HPDE6-E6E7 (cell line): ENCODE measurements around the gene CORO2B.
A peak's percentile ranks its signal among the peaks of the same experiment; 100 is the strongest.

Source experiments
- DNase-seq: peaks from one replicate; pipeline ENCODE4 v3.0.0; 2011; ENCODE audit warnings: missing footprints; ENCODE audit errors: extremely low spot score

The CORO2B gene, protein sequence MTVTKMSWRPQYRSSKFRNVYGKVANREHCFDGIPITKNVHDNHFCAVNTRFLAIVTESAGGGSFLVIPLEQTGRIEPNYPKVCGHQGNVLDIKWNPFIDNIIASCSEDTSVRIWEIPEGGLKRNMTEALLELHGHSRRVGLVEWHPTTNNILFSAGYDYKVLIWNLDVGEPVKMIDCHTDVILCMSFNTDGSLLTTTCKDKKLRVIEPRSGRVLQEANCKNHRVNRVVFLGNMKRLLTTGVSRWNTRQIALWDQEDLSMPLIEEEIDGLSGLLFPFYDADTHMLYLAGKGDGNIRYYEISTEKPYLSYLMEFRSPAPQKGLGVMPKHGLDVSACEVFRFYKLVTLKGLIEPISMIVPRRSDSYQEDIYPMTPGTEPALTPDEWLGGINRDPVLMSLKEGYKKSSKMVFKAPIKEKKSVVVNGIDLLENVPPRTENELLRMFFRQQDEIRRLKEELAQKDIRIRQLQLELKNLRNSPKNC

DNA sequence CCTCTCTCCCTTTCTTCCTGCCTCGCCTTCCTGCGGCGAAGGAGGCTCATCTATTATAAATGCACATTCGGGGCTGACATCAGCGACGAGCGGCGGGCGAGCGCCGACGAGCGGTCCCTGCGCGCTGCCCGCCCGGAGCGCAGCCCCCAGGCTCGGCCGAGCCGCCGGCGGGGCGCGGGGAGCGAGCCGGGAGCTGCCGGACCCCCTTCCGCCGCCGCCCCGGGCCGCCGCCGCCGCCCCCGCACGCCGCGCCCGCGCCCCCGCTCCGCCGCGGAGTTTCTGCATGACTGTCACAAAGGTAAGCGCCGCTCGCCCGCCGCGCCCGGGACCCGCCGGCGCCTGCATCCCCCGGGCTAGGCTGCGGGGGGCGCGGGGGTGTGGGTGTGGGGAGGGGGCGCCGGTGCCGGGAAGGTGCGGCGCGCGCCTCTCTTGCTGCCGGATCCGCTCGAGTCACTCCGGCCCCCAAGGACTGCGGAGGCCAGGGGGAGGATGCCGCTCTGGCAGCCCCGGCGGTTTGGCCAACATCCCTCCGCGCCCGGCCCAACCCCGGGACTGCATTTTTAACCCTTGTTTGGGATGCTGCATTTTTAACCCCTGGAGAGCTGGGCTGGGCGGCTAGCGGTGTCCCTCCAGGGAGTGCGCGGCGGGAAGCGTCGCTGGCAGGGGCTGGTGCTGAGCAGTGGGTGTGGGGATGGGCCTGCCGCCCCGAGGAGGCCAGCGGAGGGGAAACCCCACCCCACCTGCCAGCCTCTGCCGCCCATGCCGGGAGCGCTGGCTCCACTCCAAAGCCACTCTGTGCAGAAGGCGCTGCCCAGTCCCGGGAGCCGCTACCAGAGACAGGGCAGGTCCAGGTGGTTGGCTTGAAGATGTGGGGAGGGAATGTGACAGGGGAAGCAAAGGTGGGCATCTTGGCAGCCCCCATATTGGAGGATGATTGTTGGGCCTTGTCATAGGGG, at the start of gene CORO2B:
TSS of gene CORO2B (plus strand) at position 14 of the 956 bp plus-strand sequence. CDS start at position 284, 270 bp downstream.
- no peak for DNase-seq

DNA sequence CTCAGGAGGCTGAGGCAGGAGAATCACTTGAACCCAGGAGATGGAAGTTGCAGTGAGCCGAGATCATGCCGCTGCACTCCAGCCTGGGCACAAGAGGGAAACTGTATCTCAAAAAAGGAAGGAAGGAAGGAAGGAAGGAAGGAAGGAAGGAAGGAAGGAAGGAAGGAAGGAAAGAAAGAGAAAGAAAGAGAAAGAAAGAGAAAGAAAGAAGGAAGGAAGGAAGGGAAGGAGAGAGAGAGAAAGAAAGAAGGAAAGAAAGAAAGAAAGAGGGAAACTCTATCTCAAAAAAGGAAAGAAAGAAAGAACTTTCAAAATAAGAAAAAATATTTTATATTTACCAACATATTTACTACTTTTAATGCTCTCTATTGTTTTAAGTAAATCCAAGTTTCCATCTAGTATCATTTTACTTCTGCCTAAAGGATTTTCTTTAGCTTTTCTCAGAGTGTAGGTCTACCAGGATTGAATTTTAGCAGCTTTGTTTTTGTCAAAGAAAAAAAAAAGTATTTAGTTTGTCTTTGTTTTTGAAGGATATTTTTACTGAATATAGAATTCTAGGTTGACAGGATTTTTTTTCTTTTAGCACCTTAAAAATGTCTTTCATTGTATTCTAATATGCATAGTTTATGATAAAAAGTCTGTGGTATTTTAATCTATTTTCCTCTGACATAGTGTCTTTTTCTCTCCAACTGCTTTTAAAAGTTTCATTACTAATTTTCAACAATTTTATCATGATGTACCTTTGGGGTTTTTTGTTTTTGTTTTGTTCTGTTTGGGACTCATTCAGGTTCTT, 47.2 kb upstream of the CORO2B start:
- DNase-seq: no peak

DNA sequence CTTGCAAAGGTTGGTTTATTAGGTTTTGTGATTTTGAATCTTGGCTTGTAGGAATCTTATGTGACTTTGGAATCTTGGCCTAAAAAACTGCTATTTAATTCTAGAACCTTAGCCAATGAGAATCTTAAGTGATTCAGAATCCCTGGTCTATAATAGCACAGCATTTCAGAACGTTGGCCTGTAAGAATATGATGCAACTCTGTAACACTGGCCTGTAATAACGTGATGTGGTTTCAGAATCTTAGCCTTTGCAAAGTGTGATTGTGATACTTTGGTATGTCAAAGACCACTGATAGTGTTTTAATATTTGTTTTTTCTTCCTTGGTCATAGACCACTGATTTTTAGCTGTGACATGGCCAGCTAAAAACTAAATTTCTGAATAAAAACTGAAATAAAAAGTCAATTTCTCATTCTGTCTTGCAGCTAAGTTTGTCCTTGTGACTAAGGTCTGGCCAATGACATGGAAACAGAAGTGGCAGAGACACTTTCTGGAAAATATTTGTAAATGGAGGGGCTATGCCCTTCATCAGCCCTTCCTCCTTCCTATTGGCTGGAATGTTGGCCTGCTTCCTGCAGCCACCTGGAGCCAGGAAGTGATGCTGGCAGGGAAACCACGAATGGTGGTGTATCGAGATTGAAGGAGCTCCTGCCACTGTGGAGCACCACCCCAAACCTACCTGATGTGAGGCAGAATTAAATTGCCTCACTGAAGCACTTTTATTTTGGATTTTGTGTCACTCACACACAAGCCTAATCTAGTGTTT, 42.3 kb upstream of the CORO2B start:
- no peak for DNase-seq

DNA sequence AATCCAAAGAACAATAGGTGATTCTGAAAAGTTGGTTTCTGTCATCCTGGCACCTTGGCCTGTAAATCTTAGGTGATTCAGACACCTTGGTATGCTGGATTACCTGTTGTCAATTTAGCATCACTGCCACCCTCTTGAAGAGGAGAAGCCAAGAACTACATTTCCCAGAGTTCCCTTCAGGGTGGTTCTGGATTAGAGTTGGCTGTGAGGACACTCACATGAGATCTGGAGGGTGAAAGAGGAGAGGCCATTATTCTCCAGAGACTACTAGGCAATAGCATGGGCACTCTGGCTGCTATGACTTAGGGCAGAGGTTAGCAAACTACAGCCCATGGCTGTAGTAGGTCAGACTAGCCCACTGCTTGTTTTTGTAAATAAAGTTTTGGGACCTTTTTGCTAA, 41.7 kb upstream of the CORO2B start:
- no peak for DNase-seq

DNA sequence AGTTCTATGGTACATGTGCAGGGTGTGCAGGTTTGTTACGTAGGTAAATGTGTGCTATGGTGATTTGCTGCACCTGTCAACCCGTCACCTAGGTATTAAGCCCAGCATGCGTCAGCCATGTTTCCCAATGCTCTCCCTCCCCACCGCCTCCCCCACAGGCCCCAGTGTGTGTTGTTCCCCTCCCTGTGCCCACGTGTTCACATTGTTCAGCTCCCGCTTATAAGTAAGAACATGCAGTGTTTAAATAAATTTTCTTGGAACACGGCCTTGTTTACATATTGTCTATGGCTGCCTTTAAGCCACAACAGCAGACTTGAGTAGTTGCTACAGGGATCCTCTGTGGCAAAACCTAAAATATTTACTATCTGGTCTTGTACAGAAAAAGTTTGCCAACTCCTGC, 41.3 kb upstream of the CORO2B start:
- no peak for DNase-seq

DNA sequence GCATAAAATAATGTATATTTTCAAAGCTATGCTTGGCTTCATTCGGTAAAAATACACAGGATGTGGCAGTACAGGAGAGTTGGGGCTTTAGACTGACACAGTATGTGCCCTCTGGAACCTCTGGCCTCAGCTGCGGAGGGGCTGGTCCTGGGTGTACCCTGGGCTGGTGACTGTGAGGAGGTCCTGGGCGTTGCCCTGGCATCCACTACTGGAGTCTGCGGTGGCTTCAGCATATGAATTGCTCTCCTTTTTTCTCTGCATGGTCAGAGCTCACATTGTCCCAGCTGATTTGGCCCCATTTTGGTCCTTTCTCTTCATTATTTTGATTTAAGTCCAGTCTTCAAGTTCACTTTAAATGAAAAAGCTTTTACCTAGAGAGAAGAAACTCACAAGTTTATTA, 40.5 kb upstream of the CORO2B start:
- DNase-seq: no peak

DNA sequence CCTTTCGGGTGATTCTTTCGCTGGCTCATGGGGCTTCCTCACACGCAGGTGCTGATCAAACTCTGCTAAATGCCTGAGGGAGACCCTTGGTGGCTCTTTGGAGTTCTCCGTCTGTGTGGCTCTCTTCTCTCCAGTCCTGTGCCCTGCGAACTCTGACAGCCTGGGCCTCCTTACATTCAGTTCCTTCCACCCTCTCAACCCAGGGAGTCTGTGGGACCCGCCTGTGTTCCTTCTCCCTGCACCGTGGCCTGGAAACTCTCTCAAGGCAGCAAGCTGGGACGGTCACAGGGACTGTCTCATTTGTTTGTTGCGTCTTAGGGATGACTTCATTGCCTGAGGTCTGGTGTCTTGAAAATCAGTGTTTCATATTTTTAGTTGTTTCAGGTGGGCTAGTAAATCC, 37.0 kb upstream of the CORO2B start:
- no peak for DNase-seq

DNA sequence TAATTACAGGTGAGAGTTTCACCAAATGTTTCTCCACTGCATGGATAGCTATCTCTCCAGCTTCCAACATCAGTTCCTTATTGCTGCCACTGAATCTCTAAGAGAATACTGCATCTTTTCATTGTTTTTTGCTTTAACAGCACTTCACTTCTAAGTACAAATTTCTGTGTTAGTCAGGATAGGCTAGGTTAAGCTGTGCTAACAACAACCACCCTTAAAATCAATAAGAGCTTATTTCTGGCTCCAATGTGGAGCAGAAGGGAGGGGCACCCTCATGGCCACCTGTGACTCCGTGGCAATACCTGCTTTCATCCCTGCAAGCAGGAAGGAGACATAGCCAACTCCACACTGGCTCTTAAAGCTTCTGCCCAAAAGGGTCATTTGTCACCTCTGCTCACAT, 36.4 kb upstream of the CORO2B start:
- DNase-seq: no peak

DNA sequence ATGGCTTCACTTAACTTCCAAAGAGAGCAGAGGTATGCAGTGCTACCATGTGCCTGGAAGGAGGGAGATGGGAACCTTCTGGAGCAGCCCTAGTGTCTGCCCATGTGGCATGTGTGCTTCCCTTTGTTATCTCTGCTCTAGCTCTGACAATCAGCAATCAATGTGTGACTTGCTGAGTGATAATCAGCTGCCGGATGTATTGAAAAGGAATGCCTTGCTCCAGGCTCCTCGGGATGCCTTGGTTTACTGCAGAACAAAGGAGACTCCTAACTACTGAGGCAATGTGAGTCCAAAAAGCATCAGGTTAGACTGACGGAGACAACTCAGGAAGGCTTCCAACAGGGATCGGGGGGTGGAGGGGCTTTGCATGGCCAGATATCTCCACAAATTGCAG, 36.0 kb upstream of the CORO2B start:
- no peak for DNase-seq

DNA sequence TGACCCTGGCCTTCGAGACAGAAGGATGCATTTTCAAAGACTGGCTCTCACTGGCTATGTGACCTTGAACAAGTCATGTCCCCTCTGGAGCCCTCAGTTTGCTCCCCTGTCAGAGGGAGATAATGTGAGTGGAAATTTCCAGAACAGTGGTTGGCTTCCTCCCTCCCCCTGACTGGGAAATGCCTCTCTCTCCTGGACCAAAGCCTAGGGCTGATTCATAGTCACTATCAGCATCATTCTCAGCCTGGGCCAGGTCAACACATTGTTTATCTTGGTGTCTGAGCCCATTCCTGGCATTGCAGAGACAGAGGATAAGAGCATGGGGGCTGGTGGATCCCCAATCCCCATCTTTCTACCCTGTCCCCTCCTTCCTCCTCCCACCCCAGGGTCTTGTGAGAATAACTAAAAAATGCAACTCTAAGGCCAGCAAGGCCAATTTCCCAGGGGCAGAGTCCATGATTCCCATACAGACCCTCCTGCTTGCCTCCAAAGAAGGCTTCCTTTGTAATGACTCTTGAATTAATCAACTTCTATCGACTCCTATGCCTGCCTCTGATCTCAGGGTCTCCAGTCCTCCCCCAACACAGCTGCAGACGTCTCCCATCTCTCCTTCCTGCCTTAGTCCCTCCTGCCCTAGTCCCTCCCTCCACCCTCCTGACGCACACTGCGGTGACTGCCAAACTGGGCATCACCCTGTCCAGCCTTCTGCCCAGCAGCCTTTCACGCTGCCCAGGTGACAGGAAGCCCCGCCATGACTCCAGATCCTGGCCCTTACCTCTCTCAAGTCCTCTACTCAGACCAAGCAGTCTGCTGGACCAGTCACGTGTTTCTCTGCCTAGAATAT, 35.4 kb upstream of the CORO2B start:
- DNase-seq: no peak

DNA sequence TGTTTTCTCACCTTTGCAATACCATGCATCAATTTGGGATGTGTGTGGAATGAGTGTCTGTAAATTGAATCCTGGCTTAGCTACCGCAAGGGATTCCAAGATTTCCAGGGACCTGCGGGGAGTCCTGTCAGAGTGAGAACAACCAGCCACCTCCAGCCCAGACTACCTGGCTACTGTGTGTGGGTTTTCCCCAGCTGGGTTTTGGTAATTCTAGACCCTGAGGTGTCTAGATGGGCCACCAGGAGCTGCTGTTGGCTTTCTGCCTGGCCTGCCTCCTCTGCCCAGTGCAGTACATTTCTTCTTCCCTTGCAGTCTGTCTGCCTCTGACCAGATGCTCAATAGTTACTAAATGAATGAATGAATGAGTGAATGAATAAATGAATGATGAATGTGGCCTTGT, 32.5 kb upstream of the CORO2B start:
- no peak for DNase-seq

DNA sequence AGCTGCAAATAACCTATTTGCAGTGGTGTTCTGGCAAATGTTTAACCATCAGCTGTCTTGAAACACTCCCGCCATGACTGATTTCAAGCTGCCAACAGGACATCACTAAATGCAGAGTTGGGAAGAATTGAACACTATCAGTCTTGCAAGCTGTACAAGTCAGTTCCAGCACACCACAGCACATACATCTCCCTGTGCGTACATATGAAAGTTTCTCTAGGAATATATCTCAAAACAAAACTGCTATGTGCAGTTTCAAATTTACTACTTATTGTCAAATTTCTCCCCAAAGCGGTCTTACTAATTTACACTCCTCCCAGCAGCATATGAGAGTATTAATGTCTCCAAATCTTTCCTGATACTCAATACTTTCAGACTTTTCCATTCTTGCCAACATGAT, 30.4 kb upstream of the CORO2B start:
- no peak for DNase-seq

DNA sequence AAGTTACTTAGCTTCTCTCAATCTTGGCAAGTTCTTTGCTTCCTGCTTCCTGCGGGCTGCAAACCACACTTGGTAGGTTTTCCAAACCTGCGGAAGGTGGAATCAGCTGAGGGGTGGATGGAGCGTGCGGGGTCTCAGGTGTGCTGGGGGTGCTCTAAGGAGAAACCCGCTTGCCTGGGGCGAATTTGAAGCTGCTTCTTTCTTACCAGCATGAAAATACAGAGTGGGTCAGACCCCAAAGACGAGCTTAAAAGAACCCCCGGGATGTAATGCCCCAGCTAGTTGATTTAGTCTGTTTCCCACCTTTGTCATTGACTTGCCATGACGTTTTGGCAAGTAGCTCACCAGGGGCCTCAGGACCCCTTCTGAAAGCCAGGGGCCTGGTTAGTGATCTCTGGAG, 28.8 kb upstream of the CORO2B start:
- no peak for DNase-seq

DNA sequence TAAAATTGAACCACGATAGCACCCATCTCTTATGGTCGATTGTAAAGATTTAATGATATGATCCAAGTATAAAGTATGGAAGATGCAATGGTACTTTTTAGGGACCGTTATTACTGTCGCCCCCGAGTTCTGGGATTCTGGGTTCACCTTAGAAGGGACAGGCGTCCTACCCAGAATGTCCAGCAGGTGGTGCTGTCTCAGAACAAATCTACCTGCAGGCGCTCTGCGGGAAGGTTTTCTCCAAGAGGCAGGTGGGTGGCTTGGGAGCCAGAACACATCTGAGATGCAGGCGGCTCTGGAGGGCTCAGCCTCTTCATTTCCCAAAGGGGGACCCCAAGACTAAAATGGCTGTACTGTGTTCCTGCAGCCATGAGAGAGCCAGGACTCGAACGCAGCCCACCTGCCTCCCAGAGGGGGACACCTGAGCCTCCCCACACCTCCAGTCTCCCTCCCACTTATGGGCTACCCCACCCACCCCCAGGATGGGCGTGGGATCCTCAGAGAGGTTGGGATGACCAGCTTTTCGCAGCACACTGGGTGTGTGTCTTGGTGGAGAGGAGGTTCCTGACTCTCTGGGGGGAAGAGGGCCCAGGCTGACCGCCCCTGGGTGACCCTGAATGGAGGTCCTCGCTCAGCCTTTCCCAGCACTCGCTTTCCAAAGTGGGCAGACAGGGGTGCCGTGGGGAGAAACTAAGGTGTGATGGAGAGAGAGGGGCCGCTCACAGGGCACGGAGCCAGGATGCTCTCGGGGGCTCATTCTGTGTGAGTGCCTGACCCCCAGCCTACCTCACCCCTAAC, 28.1 kb upstream of the CORO2B start:
- DNase-seq: peak; percentile 53

DNA sequence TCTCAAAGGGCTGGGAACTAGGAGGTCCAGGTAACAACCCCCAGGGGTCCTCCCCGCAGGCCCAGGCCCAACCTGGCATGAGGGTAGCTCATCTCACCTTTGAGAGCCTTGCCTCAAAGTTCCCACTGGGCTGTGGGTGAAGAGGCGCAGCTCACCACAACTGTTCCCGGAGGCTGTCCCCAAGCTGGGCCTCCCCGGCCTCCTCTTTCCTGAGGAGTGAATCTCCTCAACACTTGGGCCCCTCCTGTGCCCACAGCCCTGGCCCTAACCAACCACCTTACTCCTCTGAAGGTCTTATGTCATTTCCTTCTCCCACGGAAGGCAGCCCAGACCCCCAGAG, 27.5 kb upstream of the CORO2B start:
- no peak for DNase-seq

DNA sequence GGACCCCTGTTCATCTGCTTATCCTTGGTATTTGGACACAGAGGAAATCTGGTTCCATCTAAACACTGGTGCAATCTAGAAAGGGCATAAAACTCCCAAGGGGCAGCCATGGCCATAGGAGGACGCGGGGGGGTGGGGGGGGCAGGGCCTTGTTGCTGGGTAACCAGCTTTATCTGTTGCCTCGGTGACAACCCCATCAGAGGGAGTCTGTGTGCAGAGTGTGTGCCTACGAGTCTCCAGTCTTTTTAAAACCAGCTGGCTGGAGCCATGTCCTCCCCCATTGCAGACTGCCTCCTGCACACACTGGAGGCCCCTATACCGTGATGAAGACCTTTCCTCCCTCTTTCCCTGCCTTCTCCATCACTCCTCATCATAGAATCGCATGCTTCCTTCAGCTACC, 26.4 kb upstream of the CORO2B start:
- no peak for DNase-seq

DNA sequence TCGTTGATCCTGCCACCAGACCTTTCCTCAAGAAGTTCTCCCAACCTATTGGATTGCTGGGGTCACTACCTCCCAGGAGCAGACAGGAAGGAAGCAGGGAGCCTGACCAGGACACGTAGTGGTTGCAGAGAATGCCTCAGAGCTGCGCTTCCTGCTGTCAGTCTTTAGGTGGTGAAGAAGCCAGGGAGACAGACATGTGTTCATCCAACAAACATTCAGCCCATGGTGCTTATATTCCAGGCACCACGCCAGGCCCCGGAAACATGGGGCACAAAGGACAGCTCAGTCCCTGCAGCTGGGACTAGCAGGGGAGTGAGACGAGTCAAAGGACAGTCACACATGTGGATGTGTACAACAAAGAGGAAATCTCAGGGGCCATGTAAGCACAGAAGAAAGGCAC, 26.0 kb upstream of the CORO2B start:
- DNase-seq: no peak

DNA sequence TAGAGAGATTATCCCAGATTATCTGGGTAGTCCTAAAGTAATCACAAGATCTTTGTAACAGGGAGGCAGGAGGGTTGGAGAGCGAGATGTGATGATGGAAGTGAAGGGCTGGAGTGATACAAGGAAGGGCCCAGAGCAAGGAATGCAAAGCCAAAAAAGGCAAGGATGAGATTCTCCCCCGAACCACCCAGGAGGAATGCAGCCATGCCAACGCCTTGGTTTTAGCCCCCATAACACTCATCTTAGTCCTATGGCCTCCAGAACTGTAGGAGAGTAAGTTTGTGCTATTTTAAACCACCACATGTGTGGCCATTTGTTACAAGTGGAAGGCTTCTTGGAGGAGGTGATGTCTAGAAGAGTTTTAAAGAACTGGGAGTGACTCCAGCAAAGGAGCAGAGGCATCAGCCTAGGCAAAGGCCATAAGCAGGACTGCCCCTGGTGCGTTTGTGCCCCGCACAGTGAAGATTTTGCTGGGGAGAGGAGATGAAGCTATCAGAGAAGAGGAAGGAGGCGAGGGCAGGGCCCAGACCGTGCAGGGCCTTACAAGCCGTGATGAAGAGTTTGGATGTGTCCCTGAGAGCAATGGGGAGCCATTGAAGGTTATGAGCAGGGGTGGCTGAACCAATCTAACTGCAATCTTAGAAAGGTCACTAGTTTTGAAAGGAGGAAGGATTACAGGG, 25.3 kb upstream of the CORO2B start:
- DNase-seq: no peak
